ENCODE data around the gene ST3GAL4.

Gene ST3GAL4

GRCh38 chr11:126431401-126432064 is 76.0 kb downstream of the ST3GAL4 start:
- Mint-ChIP-seq H3K27ac (no peak overlapping the region), H3K9me3 (no peaks in the 10 kb centered on the region), H3K4me1 (ENCODE audit: low read depth) (no peaks in the 10 kb centered on the region), H3K4me3 (no peak overlapping the region), H3K36me3 (ENCODE audit: low read depth) (no peaks in the 10 kb centered on the region), H3K27me3 (no peaks in the 10 kb centered on the region)
- DNase-seq = no peak

GRCh38 chr11:126432065-126432461 is 76.6 kb downstream of the ST3GAL4 start:
- Mint-ChIP-seq H3K27me3 (no peaks in the 10 kb centered on the region), H3K4me1 (ENCODE audit: low read depth) (no peaks in the 10 kb centered on the region), H3K4me3 (no peak overlapping the region), H3K36me3 (ENCODE audit: low read depth) (no peaks in the 10 kb centered on the region), H3K9me3 (no peaks in the 10 kb centered on the region), H3K27ac (no peak overlapping the region)
- no peak for DNase-seq

GRCh38 chr11:126432525-126432924 is 77.0 kb downstream of the ST3GAL4 start:
- Mint-ChIP-seq H3K4me3 (no peak overlapping the region), H3K4me1 (ENCODE audit: low read depth) (no peaks in the 10 kb centered on the region), H3K9me3 (no peaks in the 10 kb centered on the region), H3K27me3 (no peaks in the 10 kb centered on the region), H3K27ac (no peak overlapping the region), H3K36me3 (ENCODE audit: low read depth) (no peaks in the 10 kb centered on the region)
- DNase-seq = no peak

GRCh38 chr11:126433244-126433846 is 77.9 kb downstream of the ST3GAL4 start:
- no peak for DNase-seq
- Mint-ChIP-seq H3K4me3 (no peak overlapping the region), H3K4me1 (ENCODE audit: low read depth) (no peaks in the 10 kb centered on the region), H3K9me3 (no peaks in the 10 kb centered on the region), H3K27ac (no peak overlapping the region), H3K36me3 (ENCODE audit: low read depth) (no peaks in the 10 kb centered on the region), H3K27me3 (no peaks in the 10 kb centered on the region)

- Mint-ChIP-seq H3K36me3 (ENCODE audit: low read depth) (no peaks in the 10 kb centered on the region), H3K4me3 (no peak overlapping the region), H3K9me3 (no peaks in the 10 kb centered on the region), H3K4me1 (ENCODE audit: low read depth) (no peaks in the 10 kb centered on the region), H3K27ac (no peak overlapping the region), H3K27me3 (no peaks in the 10 kb centered on the region)
- DNase-seq = no peak
These were observed 78.8 kb downstream of the ST3GAL4 start for GRCh38 chr11:126433989-126434949.

- no peak overlapping the region for H3K27ac Mint-ChIP-seq
- no peaks in the 10 kb centered on the region for H3K36me3 Mint-ChIP-seq (ENCODE audit: low read depth)
- no peaks in the 10 kb centered on the region for H3K4me1 Mint-ChIP-seq (ENCODE audit: low read depth)
- no peak for DNase-seq
- H3K9me3 Mint-ChIP-seq = no peaks in the 10 kb centered on the region
- H3K27me3 Mint-ChIP-seq = peaks cover 3% of the 10 kb centered on the region
- no peak overlapping the region for H3K4me3 Mint-ChIP-seq
These were observed 79.5 kb downstream of the ST3GAL4 start for GRCh38 chr11:126434950-126435335.

- H3K4me1 Mint-ChIP-seq (ENCODE audit: low read depth) = peaks cover 6% of the 10 kb centered on the region
- no peaks in the 10 kb centered on the region for H3K36me3 Mint-ChIP-seq (ENCODE audit: low read depth)
- DNase-seq = no peak
- no peak overlapping the region for H3K4me3 Mint-ChIP-seq
- H3K27me3 Mint-ChIP-seq = peaks cover 9% of the 10 kb centered on the region
- H3K9me3 Mint-ChIP-seq = no peaks in the 10 kb centered on the region
- H3K27ac Mint-ChIP-seq = no peak overlapping the region
These were observed 80.8 kb downstream of the ST3GAL4 start for GRCh38 chr11:126436209-126436755.

- Mint-ChIP-seq H3K4me3 (no peak overlapping the region), H3K27me3 (peaks cover 19% of the 10 kb centered on the region), H3K27ac (no peak overlapping the region), H3K9me3 (no peaks in the 10 kb centered on the region), H3K36me3 (ENCODE audit: low read depth) (no peaks in the 10 kb centered on the region), H3K4me1 (ENCODE audit: low read depth) (peaks cover 6% of the 10 kb centered on the region)
- no peak for DNase-seq
These were observed 82.2 kb downstream of the ST3GAL4 start for GRCh38 chr11:126437731-126438130.

- DNase-seq = no peak
- Mint-ChIP-seq H3K4me1 (ENCODE audit: low read depth) (peaks cover 6% of the 10 kb centered on the region), H3K9me3 (no peaks in the 10 kb centered on the region), H3K36me3 (ENCODE audit: low read depth) (no peaks in the 10 kb centered on the region), H3K27me3 (peaks cover 24% of the 10 kb centered on the region), H3K4me3 (no peak overlapping the region), H3K27ac (no peak overlapping the region)
These were observed 82.8 kb downstream of the ST3GAL4 start for GRCh38 chr11:126438272-126438671.

GRCh38 chr11:126438691-126439090 is 83.2 kb downstream of the ST3GAL4 start:
- no peak for DNase-seq
- no peaks in the 10 kb centered on the region for H3K36me3 Mint-ChIP-seq (ENCODE audit: low read depth)
- peaks cover 26% of the 10 kb centered on the region for H3K27me3 Mint-ChIP-seq
- no peaks in the 10 kb centered on the region for H3K9me3 Mint-ChIP-seq
- peaks cover 6% of the 10 kb centered on the region for H3K4me1 Mint-ChIP-seq (ENCODE audit: low read depth)
- H3K27ac Mint-ChIP-seq = no peak overlapping the region
- no peak overlapping the region for H3K4me3 Mint-ChIP-seq

- H3K27ac Mint-ChIP-seq = no peak overlapping the region
- peaks cover 6% of the 10 kb centered on the region for H3K4me1 Mint-ChIP-seq (ENCODE audit: low read depth)
- H3K4me3 Mint-ChIP-seq = no peak overlapping the region
- H3K9me3 Mint-ChIP-seq = no peaks in the 10 kb centered on the region
- DNase-seq = no peak
- peaks cover 26% of the 10 kb centered on the region for H3K27me3 Mint-ChIP-seq
- no peaks in the 10 kb centered on the region for H3K36me3 Mint-ChIP-seq (ENCODE audit: low read depth)
These were observed 84.8 kb downstream of the ST3GAL4 start for GRCh38 chr11:126440276-126440675.

GRCh38 chr11:126440792-126441514 is 85.5 kb downstream of the ST3GAL4 start:
- Mint-ChIP-seq H3K27ac (no peak overlapping the region), H3K9me3 (no peaks in the 10 kb centered on the region), H3K27me3 (peaks cover 26% of the 10 kb centered on the region), H3K4me1 (ENCODE audit: low read depth) (peaks cover 6% of the 10 kb centered on the region), H3K4me3 (no peak overlapping the region), H3K36me3 (ENCODE audit: low read depth) (no peaks in the 10 kb centered on the region)
- peak; percentile 85 for DNase-seq

GRCh38 chr11:126443120-126443519 is 87.6 kb downstream of the ST3GAL4 start:
- H3K27me3 Mint-ChIP-seq = peaks cover 26% of the 10 kb centered on the region
- peaks cover 6% of the 10 kb centered on the region for H3K4me1 Mint-ChIP-seq (ENCODE audit: low read depth)
- no peaks in the 10 kb centered on the region for H3K36me3 Mint-ChIP-seq (ENCODE audit: low read depth)
- H3K9me3 Mint-ChIP-seq = no peaks in the 10 kb centered on the region
- DNase-seq = no peak
- H3K27ac Mint-ChIP-seq = no peak overlapping the region
- H3K4me3 Mint-ChIP-seq = no peak overlapping the region

GRCh38 chr11:126444072-126444471 is 88.6 kb downstream of the ST3GAL4 start:
- Mint-ChIP-seq H3K27ac (no peak overlapping the region), H3K36me3 (ENCODE audit: low read depth) (no peaks in the 10 kb centered on the region)

More at GRCh38 chr11:126444072-126444471, 88.6 kb downstream of the ST3GAL4 start:
- Mint-ChIP-seq H3K9me3 (no peaks in the 10 kb centered on the region), H3K27me3 (peaks cover 26% of the 10 kb centered on the region), H3K4me3 (no peak overlapping the region), H3K4me1 (ENCODE audit: low read depth) (peaks cover 6% of the 10 kb centered on the region)
- DNase-seq = no peak

Data from activated T-cell treated with anti-CD3 and anti-CD28 coated beads, Interleukin-2, amount 50 U/mL, for 24 hours (primary cell).